Mucosa of descending colon (tissue), 3 donors: ENCODE data around the gene GGTA1. TPM values are rescaled to one million over a fixed set of nuclear protein-coding genes. Genes with fewer than 3 reads are reported as not detected.

Source experiments
- ATAC-seq: fragments of 200-7000 bp; cut with Tn5 transposase; one replicate; pipeline ENCODE4 v1.9.1; 2020; ENCODE audit warnings: mild to moderate bottlenecking, moderate library complexity
- DNase-seq, 3 donors: peaks; one replicate each; pipeline ENCODE4 v3.0.0-alpha.2; 2020
- H3K36me3 ChIP-seq: fragments of 200-600 bp; one replicate; pipeline ENCODE4 v1.8.0; 2021; ENCODE audit warnings: low read depth, mild to moderate bottlenecking
- H3K4me1 ChIP-seq: fragments of 200-600 bp; one replicate; pipeline ENCODE4 v1.8.0; 2021; ENCODE audit warnings: low read depth, mild to moderate bottlenecking
- H3K4me3 ChIP-seq: fragments of 200-600 bp; one replicate; pipeline ENCODE4 v1.8.0; 2021; ENCODE audit warnings: mild to moderate bottlenecking
- H3K9me3 ChIP-seq: fragments of 200-600 bp; one replicate; pipeline ENCODE4 v1.8.0; 2021; ENCODE audit warnings: mild to moderate bottlenecking
- intact Hi-C, 2 donors: fragments of 100-400 bp; cut with DNase I in 1 of 2; cut with micrococcal nuclease in 1 of 2; formaldehyde crosslinking; loops; one replicate each; pipeline versions ENCODE4 v1.11.0 to v1.11.1; 2022; cut with DNase I, micrococcal nuclease
- total RNA-seq, 3 donors: library from RNA; stranded (reverse); fragmentation: NEBNext Ultra II Directional in 2 of 3; extraction: Animal tissue kit (Norgen Biotek cat#: 25700) in 2 of 3; gene quantifications; one replicate each; pipeline versions ENCODE4 v1.2.1 to v1.2.4, GENCODE V29; 2021 to 2023
- TF ChIP-seq, protein P1 (sequence below): fragments of 200-600 bp; IDR thresholded peaks from one replicate; pipeline ENCODE4 v1.8.0; 2022; ENCODE audit warnings: antibody characterized with exemption, mild to moderate bottlenecking
- donor health status: DM: no; HTN: no; CAD: no; lungs with moderate emphysema.
- donor health status: DM: no; HTN: no; CAD: no.
- donor health status: DM: no; HTN: yes; CAD: no.

GGTA1 gene
- total RNA-seq, 3 donors from 2014 or later: 1.7 to 6.5 (median 3.2) TPM

DNA sequence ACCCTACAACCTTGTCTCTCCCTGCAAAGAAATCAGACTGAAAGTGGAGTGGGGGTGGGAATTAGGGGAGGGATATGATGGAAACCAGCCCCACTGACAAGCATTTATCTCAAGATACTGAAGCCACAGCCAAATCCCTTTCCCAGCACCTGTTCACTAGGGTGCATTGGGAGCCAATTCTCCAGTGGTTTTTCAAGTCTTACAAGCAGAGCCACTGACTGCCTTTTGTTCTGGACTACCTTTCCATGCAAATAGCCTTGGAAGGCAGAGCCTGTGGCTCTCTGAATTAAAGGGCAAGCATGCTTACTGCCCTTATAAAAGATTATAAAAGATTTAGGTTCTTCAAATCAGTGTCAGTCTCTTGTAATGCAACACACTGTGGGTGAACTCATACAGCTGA is 8.8 kb upstream of the GGTA1 start:
- intact Hi-C loops: no loop called here
- TF ChIP-seq, protein P1, sequence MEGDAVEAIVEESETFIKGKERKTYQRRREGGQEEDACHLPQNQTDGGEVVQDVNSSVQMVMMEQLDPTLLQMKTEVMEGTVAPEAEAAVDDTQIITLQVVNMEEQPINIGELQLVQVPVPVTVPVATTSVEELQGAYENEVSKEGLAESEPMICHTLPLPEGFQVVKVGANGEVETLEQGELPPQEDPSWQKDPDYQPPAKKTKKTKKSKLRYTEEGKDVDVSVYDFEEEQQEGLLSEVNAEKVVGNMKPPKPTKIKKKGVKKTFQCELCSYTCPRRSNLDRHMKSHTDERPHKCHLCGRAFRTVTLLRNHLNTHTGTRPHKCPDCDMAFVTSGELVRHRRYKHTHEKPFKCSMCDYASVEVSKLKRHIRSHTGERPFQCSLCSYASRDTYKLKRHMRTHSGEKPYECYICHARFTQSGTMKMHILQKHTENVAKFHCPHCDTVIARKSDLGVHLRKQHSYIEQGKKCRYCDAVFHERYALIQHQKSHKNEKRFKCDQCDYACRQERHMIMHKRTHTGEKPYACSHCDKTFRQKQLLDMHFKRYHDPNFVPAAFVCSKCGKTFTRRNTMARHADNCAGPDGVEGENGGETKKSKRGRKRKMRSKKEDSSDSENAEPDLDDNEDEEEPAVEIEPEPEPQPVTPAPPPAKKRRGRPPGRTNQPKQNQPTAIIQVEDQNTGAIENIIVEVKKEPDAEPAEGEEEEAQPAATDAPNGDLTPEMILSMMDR: no peak
- Histone ChIP-seq H3K4me1 (no peaks in the 10 kb centered on the region), H3K4me3 (no peak overlapping the region), H3K9me3 (no peaks in the 10 kb centered on the region), H3K36me3 (no peaks in the 10 kb centered on the region)
- ATAC-seq: no peak
- DNase-seq: no peak

GRCh38 chr9:121505903-121506735 is 6.5 kb upstream of the GGTA1 start:
- H3K4me3 ChIP-seq: no peak overlapping the region
- H3K4me1 ChIP-seq: no peaks in the 10 kb centered on the region
- TF ChIP-seq, protein P1: no peak
- DNase-seq: no peak
- no peaks in the 10 kb centered on the region for H3K9me3 ChIP-seq
- no peak for ATAC-seq
- no peaks in the 10 kb centered on the region for H3K36me3 ChIP-seq
- intact Hi-C loops: no loop called here

DNA sequence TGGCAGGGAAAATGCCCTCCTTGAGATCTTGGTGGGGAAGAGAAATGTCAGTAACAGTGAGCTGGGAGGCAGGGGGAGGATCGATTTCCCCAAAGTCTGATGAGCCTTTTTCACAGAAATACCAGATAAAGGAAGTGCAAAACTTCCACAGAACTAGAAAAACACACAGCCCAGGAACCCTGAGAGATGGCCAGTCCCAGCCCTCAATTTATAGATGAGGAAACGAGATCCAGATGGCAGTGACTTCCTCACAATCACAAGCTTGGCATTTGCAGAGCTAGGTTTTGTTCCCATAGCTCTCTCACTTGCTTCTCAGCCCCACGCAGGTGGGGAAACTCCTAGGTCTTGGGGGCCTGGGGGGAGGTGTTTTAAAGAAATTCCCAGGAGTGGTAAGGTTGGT is 3.8 kb upstream of the GGTA1 start:
- ATAC-seq (no peak), DNase-seq (no peak)
- intact Hi-C loops: no loop called here

GRCh38 chr9:121500165-121500478 is 478 bp upstream of the GGTA1 start:
- TF ChIP-seq, protein P1: no peak
- Histone ChIP-seq H3K4me3 (no peak overlapping the region), H3K36me3 (no peaks in the 10 kb centered on the region), H3K9me3 (no peaks in the 10 kb centered on the region), H3K4me1 (peaks cover 26% of the 10 kb centered on the region)
- DNase-seq (no peak), ATAC-seq (peak; percentile 3)
- intact Hi-C loops: no loop called here

More for the DNA sequence above, 3.8 kb upstream of the GGTA1 start:
- Histone ChIP-seq H3K4me3 (no peak overlapping the region), H3K9me3 (no peaks in the 10 kb centered on the region), H3K36me3 (no peaks in the 10 kb centered on the region), H3K4me1 (peaks cover 21% of the 10 kb centered on the region)
- TF ChIP-seq, protein P1: no peak

DNA sequence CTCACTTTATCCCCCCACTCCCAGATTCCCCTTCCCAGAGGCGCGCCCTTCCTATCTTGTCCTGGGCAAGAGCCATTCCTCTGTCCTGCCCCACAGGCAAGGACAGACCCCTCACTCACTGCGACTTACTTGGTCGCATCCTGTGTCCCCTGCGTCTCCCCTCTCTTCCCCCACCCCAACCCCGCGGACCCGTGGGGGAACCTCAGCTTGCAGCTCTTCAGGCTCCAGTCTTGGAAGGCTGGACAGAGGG is 542 bp downstream of the GGTA1 start:
- TF ChIP-seq, protein P1: no peak
- ATAC-seq (no peak), DNase-seq (peak in 1 of 3 donors; percentile 29)
- Histone ChIP-seq H3K36me3 (no peaks in the 10 kb centered on the region), H3K9me3 (no peaks in the 10 kb centered on the region), H3K4me1 (peaks cover 26% of the 10 kb centered on the region), H3K4me3 (no peak overlapping the region)
- intact Hi-C loops: no loop called here
